Osteoblast (primary cell): ENCODE results near the gene SIGLEC15. TPM values are rescaled to one million over a fixed set of nuclear protein-coding genes. Genes with fewer than 3 reads are reported as not detected.

Source experiments
- DNase-seq: peaks from one replicate; pipeline ENCODE4 v3.0.0; 2011; ENCODE audit warnings: low spot score, mixed read lengths; ENCODE audit not compliant: insufficient read length; ENCODE audit errors: missing footprints
- H2AFZ ChIP-seq: 2 replicates; pipeline ENCODE4 v1.6.0; 2011; ENCODE audit warnings: mild to moderate bottlenecking, low read length
- H3K27ac ChIP-seq: 2 replicates; pipeline ENCODE4 v1.5.1; 2011; ENCODE audit warnings: mild to moderate bottlenecking, low read depth, low read length, moderate library complexity
- H3K27me3 ChIP-seq: 2 replicates; pipeline ENCODE4 v1.6.0; 2012; ENCODE audit warnings: mild to moderate bottlenecking, control low read depth, inconsistent platforms, low read length, moderate library complexity; ENCODE audit not compliant: insufficient read depth
- H3K36me3 ChIP-seq: 2 replicates; pipeline ENCODE4 v1.5.1; 2011; ENCODE audit warnings: mild to moderate bottlenecking, low read length, control low read depth, moderate library complexity; ENCODE audit not compliant: insufficient read depth
- H3K4me1 ChIP-seq: 2 replicates; pipeline ENCODE4 v1.5.1; 2011; ENCODE audit warnings: mild to moderate bottlenecking, low read length, control low read depth, moderate library complexity; ENCODE audit not compliant: insufficient read depth
- H3K4me2 ChIP-seq: 2 replicates; pipeline ENCODE4 v1.6.0; 2011; ENCODE audit warnings: mild to moderate bottlenecking, low read length; ENCODE audit not compliant: insufficient read depth
- H3K4me3 ChIP-seq: fragments of 200-600 bp; sonication (generic); 3 replicates; pipeline ENCODE4 v1.5.1; 2012; ENCODE audit warnings: mild to moderate bottlenecking, low read length, inconsistent platforms; ENCODE audit not compliant: insufficient read depth
- H3K79me2 ChIP-seq: 2 replicates; pipeline ENCODE4 v1.6.0; 2012; ENCODE audit warnings: mild to moderate bottlenecking, low read length, control low read depth, inconsistent platforms; ENCODE audit not compliant: insufficient read depth
- H3K9me3 ChIP-seq: 2 replicates; pipeline ENCODE4 v1.5.1; 2011; ENCODE audit warnings: low read depth, low read length, control low read depth
- H4K20me1 ChIP-seq: 2 replicates; pipeline ENCODE4 v1.6.0; 2012; ENCODE audit warnings: mild to moderate bottlenecking, low read length, control low read depth; ENCODE audit not compliant: insufficient read depth
- CTCF ChIP-seq: IDR thresholded peaks from 2 replicates; pipeline ENCODE4 v1.5.1; 2011; ENCODE audit warnings: mild to moderate bottlenecking, low read depth, low read length, moderate library complexity; ENCODE audit errors: extremely low read depth
- total RNA-seq: library from RNA; depleted of rRNA; stranded (reverse); fragments of >200 nt; gene quantifications from 2 replicates; pipeline ENCODE4 v1.2.3, GENCODE V29; 2012

The SIGLEC15 gene
- total RNA-seq, 1 donor, result 8.0 TPM

- Histone ChIP-seq H3K4me2 (no peak overlapping the region), H3K9me3 (no peaks in the 10 kb centered on the region), H4K20me1 (peaks cover 5% of the 10 kb centered on the region), H3K79me2 (peaks cover 43% of the 10 kb centered on the region), H2AFZ (no peak overlapping the region), H3K4me3 (no peak overlapping the region), H3K27me3 (no peaks in the 10 kb centered on the region), H3K4me1 (peaks cover 6% of the 10 kb centered on the region), H3K27ac (peak overlapping the region; percentile 44), H3K36me3 (peaks cover 90% of the 10 kb centered on the region)
- peak; percentile 80 for DNase-seq
- TF ChIP-seq CTCF, result peak; percentile 98
Observed at GRCh38 chr18:45879681-45880655, 54.5 kb downstream of the SIGLEC15 start.

- DNase-seq, result no peak
- H3K79me2 ChIP-seq, result peaks cover 44% of the 10 kb centered on the region
- no peak overlapping the region for H3K4me2 ChIP-seq
- no peak overlapping the region for H2AFZ ChIP-seq
- no peaks in the 10 kb centered on the region for H3K9me3 ChIP-seq
- no peaks in the 10 kb centered on the region for H3K27me3 ChIP-seq
- TF ChIP-seq CTCF, result no peak
- peaks cover 6% of the 10 kb centered on the region for H3K4me1 ChIP-seq
- H3K27ac ChIP-seq, result no peak overlapping the region
- no peak overlapping the region for H3K4me3 ChIP-seq
- peaks cover 5% of the 10 kb centered on the region for H4K20me1 ChIP-seq
- H3K36me3 ChIP-seq, result peaks cover 84% of the 10 kb centered on the region
Observed at GRCh38 chr18:45880876-45881558, 55.5 kb downstream of the SIGLEC15 start.

GRCh38 chr18:45887585-45887984 is 62.1 kb downstream of the SIGLEC15 start:
- Histone ChIP-seq H3K79me2 (peaks cover 48% of the 10 kb centered on the region), H3K4me1 (no peaks in the 10 kb centered on the region), H3K4me2 (no peak overlapping the region), H4K20me1 (no peaks in the 10 kb centered on the region), H3K9me3 (no peaks in the 10 kb centered on the region), H3K27me3 (no peaks in the 10 kb centered on the region), H3K27ac (no peak overlapping the region), H2AFZ (no peak overlapping the region), H3K4me3 (no peak overlapping the region), H3K36me3 (peaks cover 74% of the 10 kb centered on the region)
- DNase-seq, result peak; percentile 59
- TF ChIP-seq CTCF, result no peak
